HCT116 (cell line): ENCODE results near the gene RASIP1. TPM values are rescaled to one million over a fixed set of nuclear protein-coding genes. Genes with fewer than 3 reads are reported as not detected.

ENCODE experiments used
- ATAC-seq: fragments of 200-7000 bp; cut with Tn5 transposase; 2 replicates; pipeline ENCODE4 v1.9.1; 2020; ENCODE audit warnings: mild to moderate bottlenecking, moderate library complexity
- BruUV-seq: library from RNA; stranded (reverse); fragments of 400-500 nt; replicated peaks from 2 replicates; lab custom pipeline; 2021; lab: Mats Ljungman, UMichigan
- CTCF ChIA-PET: fragments of 300-600 bp; sonication (Branson Sonifier 250); formaldehyde crosslinking; loops from one replicate; lab custom pipeline; 2021; ENCODE audit warnings: antibody characterized with exemption; lab: Charles Lee
- POLR2A ChIA-PET: fragments of 300-600, 350-600 bp; sonication (Branson Sonifier 250); formaldehyde crosslinking; loops from one replicate; lab custom pipeline; 2021; ENCODE audit warnings: antibody characterized with exemption; lab: Charles Lee
- RAD21 ChIA-PET, 2 experiments: fragments of 300-600 bp; sonication (Branson Sonifier 250); formaldehyde crosslinking; loops; one replicate each; lab custom pipeline; 2023; ENCODE audit warnings: low total read pairs in 2 of 2; ENCODE audit not compliant: uncharacterized antibody in 2 of 2, unreplicated experiment in 2 of 2, low non-redundant PET in 1 of 2; lab: Charles Lee
- DNase-seq: peaks from one replicate; pipeline ENCODE4 v3.0.0-alpha.2; 2010; ENCODE audit warnings: low read depth, low spot score
- H2AFZ ChIP-seq: fragments of 200-600 bp; shearing (Covaris generic), sonication (generic); 2 replicates; pipeline ENCODE4 v1.6.1; 2017; ENCODE audit warnings: low read depth, mixed run types, mixed read lengths, antibody characterized with exemption, low read length; ENCODE audit not compliant: poor library complexity, severe bottlenecking
- H3K27ac ChIP-seq: 2 replicates; pipeline ENCODE4 v1.5.1; 2012; ENCODE audit warnings: low read depth, low read length
- H3K27me3 ChIP-seq: fragments of 200-600 bp; sonication (generic); 2 replicates; pipeline ENCODE4 v1.6.1; 2016; ENCODE audit warnings: mixed run types, low read length, mixed read lengths; ENCODE audit not compliant: insufficient read depth
- H3K36me3 ChIP-seq, 2 experiments: fragments of 200-500 bp in 1 of 2; fragments of 200-600 bp in 1 of 2; sonication (Bioruptor generic) in 1 of 2; sonication (generic) in 1 of 2; 2 replicates each; pipeline versions ENCODE4 v1.5.1 to v1.6.1; 2014 to 2016; ENCODE audit warnings: low read length in 2 of 2, inconsistent platforms in 1 of 2, mixed read lengths in 1 of 2, mixed run types in 1 of 2; ENCODE audit not compliant: insufficient read depth in 2 of 2, control insufficient read depth in 1 of 2
- H3K4me1 ChIP-seq, 2 experiments: fragments of 200-600 bp in 1 of 2; sonication (generic) in 1 of 2; 2 replicates each; pipeline versions ENCODE4 v1.5.1 to v1.6.1; 2012 to 2017; ENCODE audit warnings: low read length in 2 of 2, inconsistent platforms in 1 of 2, mild to moderate bottlenecking in 1 of 2, mixed read lengths in 1 of 2, mixed run types in 1 of 2, moderate library complexity in 1 of 2; ENCODE audit not compliant: insufficient read depth in 2 of 2, control insufficient read depth in 1 of 2
- H3K4me2 ChIP-seq: fragments of 200-600 bp; sonication (generic); 2 replicates; pipeline ENCODE4 v1.6.1; 2017; ENCODE audit warnings: mixed run types, low read length, mixed read lengths
- H3K4me3 ChIP-seq, 2 experiments: fragments of 200-600 bp in 1 of 2; sonication (generic) in 1 of 2; replicated peaks in 1 of 2; 2 replicates each; pipeline ENCODE4 v1.5.1; 2011 to 2016; ENCODE audit warnings: low read length in 2 of 2, control low read depth in 1 of 2, low read depth in 1 of 2, mild to moderate bottlenecking in 1 of 2, mixed read lengths in 1 of 2, mixed run types in 1 of 2
- H3K79me2 ChIP-seq: fragments of 200-600 bp; sonication (generic); 2 replicates; pipeline ENCODE4 v1.6.1; 2017; ENCODE audit warnings: mild to moderate bottlenecking, mixed run types, low read length, moderate library complexity, mixed read lengths; ENCODE audit not compliant: insufficient read depth
- H3K9ac ChIP-seq: fragments of 200-600 bp; sonication (generic); 2 replicates; pipeline ENCODE4 v1.6.1; 2016; ENCODE audit warnings: low read length, mixed read lengths
- H3K9me2 ChIP-seq: fragments of 200-600 bp; sonication (generic), shearing (Covaris generic); 2 replicates; pipeline ENCODE4 v1.6.1; 2017; ENCODE audit warnings: mixed run types, mild to moderate bottlenecking, moderate library complexity; ENCODE audit not compliant: insufficient read depth
- H3K9me3 ChIP-seq, 2 experiments: fragments of 200-500 bp in 1 of 2; fragments of 200-600 bp in 1 of 2; sonication (Bioruptor generic) in 1 of 2; sonication (generic) in 1 of 2; 2 replicates each; pipeline ENCODE4 v1.6.1; 2014 to 2017; ENCODE audit warnings: low read length in 2 of 2, mixed read lengths in 2 of 2, inconsistent platforms in 1 of 2, low read depth in 1 of 2, mild to moderate bottlenecking in 1 of 2, mixed run types in 1 of 2, moderate library complexity in 1 of 2; ENCODE audit not compliant: control insufficient read depth in 1 of 2, insufficient read depth in 1 of 2
- H4K20me1 ChIP-seq: fragments of 200-600 bp; sonication (generic), shearing (Covaris generic); 2 replicates; pipeline ENCODE4 v1.6.1; 2017; ENCODE audit warnings: mixed run types, mild to moderate bottlenecking, moderate library complexity; ENCODE audit not compliant: insufficient read depth
- ATF3 ChIP-seq: IDR thresholded peaks from 2 replicates; pipeline ENCODE4 v1.6.1; 2012
- CBX3 ChIP-seq: IDR thresholded peaks from 2 replicates; pipeline ENCODE4 v1.6.1; 2012; ENCODE audit warnings: low read depth
- CEBPB ChIP-seq: IDR thresholded peaks from 2 replicates; pipeline ENCODE4 v1.6.1; 2012; ENCODE audit warnings: low read depth
- EGR1 ChIP-seq: IDR thresholded peaks from 2 replicates; pipeline ENCODE4 v1.6.1; 2012; ENCODE audit warnings: low read depth
- EZH2 ChIP-seq: fragments of 200-600 bp; sonication (generic); IDR thresholded peaks from 2 replicates; pipeline ENCODE4 v1.6.1; 2017; ENCODE audit warnings: antibody characterized with exemption, mixed run types
- JUND ChIP-seq: IDR thresholded peaks from 2 replicates; pipeline ENCODE4 v1.6.1; 2012
- POLR2A ChIP-seq: IDR thresholded peaks from 2 replicates; pipeline ENCODE4 v1.7.0; 2011; ENCODE audit warnings: borderline replicate concordance; ENCODE audit not compliant: insufficient read depth, insufficient read length; ENCODE audit errors: extremely low read depth
- POLR2AphosphoS5 ChIP-seq: IDR thresholded peaks from 2 replicates; pipeline ENCODE4 v1.6.1; 2011; ENCODE audit warnings: mild to moderate bottlenecking, low read depth, low read length, moderate library complexity
- RAD21 ChIP-seq: IDR thresholded peaks from 2 replicates; pipeline ENCODE4 v1.6.1; 2012; ENCODE audit warnings: low read depth, mild to moderate bottlenecking
- REST ChIP-seq: IDR thresholded peaks from 2 replicates; pipeline ENCODE4 v1.6.1; 2012; ENCODE audit warnings: low read depth
- SIN3A ChIP-seq: IDR thresholded peaks from 2 replicates; pipeline ENCODE4 v1.6.1; 2012; ENCODE audit warnings: low read depth
- ZFX ChIP-seq: fragments of 450-650 bp; IDR thresholded peaks from 2 replicates; pipeline ENCODE4 v1.6.1; 2017
- ZNF274 ChIP-seq: fragments of 200-500 bp; sonication (Bioruptor generic); IDR thresholded peaks from 2 replicates; pipeline ENCODE4 v1.6.1; 2014; ENCODE audit warnings: mild to moderate bottlenecking, low read depth, low read length, inconsistent platforms
- intact Hi-C: fragments of 100-400 bp; cut with micrococcal nuclease; formaldehyde crosslinking; loops from 2 replicates; pipeline ENCODE4 v1.10.0; 2022
- total RNA-seq: library from RNA; stranded (reverse); gene quantifications from one replicate; pipeline ENCODE4 v1.2.1, GENCODE V29; 2021; ENCODE audit not compliant: unreplicated experiment

The RASIP1 gene
- total RNA-seq, 1 experiment from 2014 or later = 1.9 TPM

GRCh38 chr19:48760504-48761205, 20.2 kb upstream of the RASIP1 start:
- intact Hi-C loops = no loop called here
- no peaks in the 10 kb centered on the region for H3K9me3 ChIP-seq
- no peaks in the 10 kb centered on the region for H3K9me2 ChIP-seq
- TF ChIP-seq CBX3 (no peak), EZH2 (no peak), CEBPB (no peak), SIN3A (no peak), ZNF274 (no peak), POLR2A (no peak), ZFX (no peak), ATF3 (no peak), EGR1 (no peak), POLR2AphosphoS5 (no peak), REST (no peak), RAD21 (no peak), JUND (no peak)
- no peaks in the 10 kb centered on the region for H4K20me1 ChIP-seq
- ChIA-PET POLR2A (no interaction called here), RAD21 (no interaction called here), CTCF (no interaction called here)
- no peaks in the 10 kb centered on the region for H3K36me3 ChIP-seq
- H3K4me3 ChIP-seq = no peak overlapping the region
- H3K4me1 ChIP-seq = peaks cover 1 to 3% of the 10 kb centered on the region in 2 experiments; a peak in 3 of 4 replicates
- H3K27me3 ChIP-seq = no peaks in the 10 kb centered on the region
- DNase-seq = no peak
- H3K4me2 ChIP-seq = no peak overlapping the region
- no peak overlapping the region for H2AFZ ChIP-seq
- no peak for ATAC-seq
- H3K79me2 ChIP-seq = no peaks in the 10 kb centered on the region
- BruUV-seq = no TSS peak
- H3K9ac ChIP-seq = no peak overlapping the region
- no peak overlapping the region for H3K27ac ChIP-seq
